ENCODE measurements around the gene CHAT.

The CHAT gene

DNA sequence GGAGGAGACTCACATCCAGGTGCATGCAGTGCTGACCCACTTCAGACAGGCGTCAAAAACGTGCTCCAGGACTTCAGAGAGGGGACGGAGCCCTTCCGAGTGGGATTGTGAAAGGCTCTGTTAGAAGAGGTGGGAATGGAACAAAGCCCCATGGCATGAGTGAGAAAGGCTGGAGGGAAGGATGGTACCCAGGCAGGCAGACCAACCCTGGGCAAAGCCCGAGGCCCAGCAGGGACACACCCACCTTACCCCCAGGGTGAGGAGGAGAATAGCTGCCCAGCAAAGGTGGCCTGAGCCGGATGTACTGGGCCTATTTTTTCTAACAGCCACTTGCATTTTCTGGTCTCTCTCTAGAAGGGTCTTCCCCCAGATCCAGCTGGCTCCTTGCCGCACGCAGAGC, 14.8 kb downstream of the CHAT start:
- no peak for DNase-seq

DNA sequence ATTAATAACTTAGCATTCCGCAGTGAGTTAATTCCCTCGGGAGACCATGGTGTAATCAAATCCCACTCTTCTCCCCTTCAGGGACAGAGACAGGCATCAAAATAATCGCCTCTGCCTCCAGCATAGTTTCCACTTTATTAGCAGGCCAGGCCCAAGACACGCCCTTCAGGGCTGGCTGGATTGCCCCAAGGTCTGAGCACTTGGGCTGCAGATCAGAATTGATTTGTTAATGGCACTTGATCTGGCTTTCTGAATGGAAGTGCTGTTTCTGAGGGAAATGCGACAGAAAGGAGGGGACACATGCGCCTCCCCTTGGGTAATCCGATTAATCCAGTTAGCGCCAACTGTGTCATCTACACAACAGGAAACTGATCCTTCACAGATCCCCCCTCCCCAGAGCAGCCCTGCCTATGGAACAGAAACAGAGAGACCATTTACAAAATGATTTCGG, 15.6 kb downstream of the CHAT start:
- DNase-seq, result no peak

GRCh38 chr10:49631975-49632374, 18.1 kb downstream of the CHAT start:
- no peak for DNase-seq

- DNase-seq, result no peak
Measured at GRCh38 chr10:49632406-49633317, 18.8 kb downstream of the CHAT start.

DNA sequence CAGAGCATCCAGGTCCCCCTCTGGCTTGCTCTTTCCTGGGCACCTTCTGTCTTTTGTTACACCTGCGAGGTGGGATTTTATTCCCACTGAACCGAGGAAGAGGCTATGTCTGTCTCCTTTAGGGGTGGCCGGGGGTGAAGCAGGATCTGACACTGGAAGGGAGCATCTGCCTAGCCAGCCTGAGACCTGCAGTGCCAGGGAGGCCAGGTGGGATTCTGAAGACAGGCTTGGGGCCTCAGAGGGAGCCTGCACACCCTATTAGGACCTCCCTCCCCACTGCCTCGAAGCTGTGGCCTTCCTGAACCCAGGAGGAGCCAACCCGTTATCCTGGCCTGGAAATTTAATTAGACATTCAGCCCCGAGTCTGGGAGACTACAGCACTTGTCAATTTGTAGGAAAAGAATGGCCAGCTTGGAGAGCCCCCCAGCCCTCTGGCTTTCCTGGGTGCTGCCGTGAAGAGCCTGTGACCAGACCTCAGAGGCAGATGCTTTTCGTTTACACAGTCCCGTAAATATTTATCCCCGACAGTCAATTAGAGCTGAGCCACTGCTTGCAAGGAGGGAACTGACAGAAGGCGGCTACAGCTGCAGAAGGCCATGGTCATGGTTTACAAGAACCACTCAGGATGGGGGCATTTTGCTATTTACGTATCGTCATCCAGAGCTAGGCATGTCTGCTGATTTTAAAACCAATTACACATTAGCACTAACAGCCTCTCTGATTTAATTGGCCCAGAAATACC, 19.7 kb downstream of the CHAT start:
- no peak for DNase-seq

DNA sequence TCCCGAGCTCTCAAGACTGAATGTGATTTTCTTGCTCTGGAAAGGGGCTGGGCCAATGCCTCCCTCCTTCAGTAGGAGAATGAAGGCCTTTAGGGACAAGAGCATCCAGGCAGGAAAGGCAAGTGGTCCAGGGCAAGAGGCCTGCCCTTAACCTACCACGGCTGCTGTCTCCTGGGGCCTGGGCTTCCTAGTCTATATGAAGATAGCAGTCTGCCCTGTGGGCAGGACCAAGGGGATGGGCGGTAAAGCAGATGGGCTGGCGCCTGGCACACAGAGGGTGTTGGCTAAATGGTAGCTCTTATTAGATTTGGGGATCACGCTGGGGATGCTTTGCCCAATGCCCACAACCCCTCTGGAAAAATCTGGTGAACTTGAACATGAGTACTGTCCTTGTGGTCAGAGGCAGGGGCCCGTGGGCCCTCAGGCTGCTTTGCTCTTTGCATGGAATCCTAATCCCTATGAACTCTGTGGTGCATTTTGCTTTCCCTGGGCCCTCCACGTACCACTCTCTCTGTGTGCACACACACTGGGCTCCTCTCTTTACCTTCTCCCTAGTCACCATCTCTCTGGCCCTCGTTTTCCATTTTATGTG, 20.3 kb downstream of the CHAT start:
- no peak for DNase-seq

DNA sequence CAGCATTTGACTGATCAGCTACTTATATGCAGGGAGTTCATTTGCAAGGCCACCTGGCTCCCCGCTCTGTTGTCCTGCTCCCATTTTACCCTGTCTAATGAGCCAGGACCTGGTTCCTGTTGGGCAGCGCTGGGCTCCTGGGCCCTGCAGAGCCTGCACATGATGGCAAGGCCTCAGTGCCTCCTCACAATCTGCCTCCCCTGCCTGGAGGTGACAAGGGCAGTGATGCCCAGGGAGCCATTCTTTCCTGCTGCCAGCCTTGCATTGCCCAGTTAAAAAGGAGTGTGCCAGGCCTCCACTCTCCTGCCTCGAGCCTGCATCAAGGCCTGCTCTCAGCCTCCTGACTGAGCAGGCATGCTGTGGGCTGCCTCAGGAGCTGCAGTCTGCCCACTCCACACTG, 28.5 kb downstream of the CHAT start:
- DNase-seq, result no peak

DNA sequence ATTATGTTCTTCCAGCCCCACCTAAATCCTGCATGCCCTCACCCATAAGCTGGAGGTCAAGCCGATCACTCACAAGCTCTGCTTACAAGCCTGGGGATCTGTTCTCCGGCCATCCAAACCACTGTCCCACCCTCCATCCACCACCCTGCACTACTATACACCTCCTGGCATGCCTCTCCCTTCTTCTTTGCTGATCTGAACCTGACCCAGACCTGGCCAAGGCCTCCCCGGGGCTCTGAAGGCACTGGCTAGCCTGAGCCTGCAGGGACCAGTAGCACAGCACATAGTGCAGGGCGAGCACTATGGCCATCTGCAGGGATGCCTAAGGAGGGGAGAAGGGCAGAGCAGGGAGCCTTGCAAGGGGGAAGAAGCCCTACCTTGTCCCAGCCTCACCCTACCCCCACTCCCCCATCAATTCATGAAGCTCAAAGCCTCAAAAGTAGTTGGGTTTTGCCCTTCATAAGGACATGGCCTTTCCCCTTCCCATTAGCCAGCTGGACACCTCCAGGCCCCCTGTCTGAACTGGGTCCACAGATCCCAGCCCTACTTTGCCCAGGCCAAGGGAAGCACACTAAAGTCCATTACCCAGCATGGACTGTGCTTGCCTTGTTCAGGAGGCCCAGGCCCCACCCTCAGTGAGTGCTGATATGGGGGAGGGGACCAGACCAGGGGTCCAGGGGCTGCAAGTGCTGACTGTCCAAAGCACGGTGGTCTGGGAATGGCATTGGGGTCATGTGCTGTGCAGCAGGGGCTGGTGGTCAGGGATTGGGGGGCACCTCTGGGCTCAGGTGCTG, 29.6 kb downstream of the CHAT start:
- DNase-seq, result no peak

GRCh38 chr10:49644035-49644646, 30.3 kb downstream of the CHAT start:
- no peak for DNase-seq

- DNase-seq, result no peak
Measured at GRCh38 chr10:49645417-49645816, 31.6 kb downstream of the CHAT start.

- DNase-seq, result no peak
Measured at GRCh38 chr10:49645871-49646870, 32.3 kb downstream of the CHAT start.

DNA sequence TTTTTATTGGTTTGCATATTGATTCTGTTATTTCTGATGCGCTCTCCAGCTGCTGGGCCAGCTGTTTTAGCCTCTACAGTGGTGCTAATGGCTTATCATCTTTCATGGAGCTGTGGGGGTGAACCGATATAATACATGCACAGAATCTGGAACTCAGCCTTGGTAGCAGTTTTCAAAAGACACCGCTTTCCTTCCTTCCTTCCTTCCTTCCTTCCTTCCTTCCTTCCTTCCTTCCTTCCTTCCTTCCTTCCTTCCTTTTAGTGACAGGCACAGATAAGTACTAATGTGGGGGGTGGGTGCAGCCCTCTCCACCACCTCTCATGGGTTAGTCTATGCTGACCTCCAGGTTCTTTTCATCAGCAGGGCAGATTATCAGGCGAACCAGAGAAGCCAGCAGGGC, 33.7 kb downstream of the CHAT start:
- no peak for DNase-seq

- no peak for DNase-seq
Measured at GRCh38 chr10:49647985-49648795, 34.4 kb downstream of the CHAT start.

DNA sequence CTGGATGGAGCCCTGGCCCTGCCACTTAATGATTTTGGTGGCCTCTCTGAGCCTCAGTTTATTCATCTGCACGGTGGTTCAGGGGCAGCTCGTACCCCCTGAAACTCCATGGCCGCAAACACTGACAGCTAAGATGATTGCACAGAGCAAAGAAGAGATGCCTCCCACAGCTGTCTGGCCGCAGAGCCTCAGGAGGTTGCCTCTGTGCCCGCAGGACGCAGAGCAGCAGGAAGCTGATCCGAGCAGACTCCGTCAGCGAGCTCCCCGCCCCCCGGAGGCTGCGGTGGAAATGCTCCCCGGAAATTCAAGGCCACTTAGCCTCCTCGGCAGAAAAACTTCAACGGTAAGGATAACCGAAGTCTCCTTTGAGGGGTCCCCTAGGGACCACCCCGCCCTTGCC, 35.5 kb downstream of the CHAT start:
- DNase-seq, result no peak

DNA sequence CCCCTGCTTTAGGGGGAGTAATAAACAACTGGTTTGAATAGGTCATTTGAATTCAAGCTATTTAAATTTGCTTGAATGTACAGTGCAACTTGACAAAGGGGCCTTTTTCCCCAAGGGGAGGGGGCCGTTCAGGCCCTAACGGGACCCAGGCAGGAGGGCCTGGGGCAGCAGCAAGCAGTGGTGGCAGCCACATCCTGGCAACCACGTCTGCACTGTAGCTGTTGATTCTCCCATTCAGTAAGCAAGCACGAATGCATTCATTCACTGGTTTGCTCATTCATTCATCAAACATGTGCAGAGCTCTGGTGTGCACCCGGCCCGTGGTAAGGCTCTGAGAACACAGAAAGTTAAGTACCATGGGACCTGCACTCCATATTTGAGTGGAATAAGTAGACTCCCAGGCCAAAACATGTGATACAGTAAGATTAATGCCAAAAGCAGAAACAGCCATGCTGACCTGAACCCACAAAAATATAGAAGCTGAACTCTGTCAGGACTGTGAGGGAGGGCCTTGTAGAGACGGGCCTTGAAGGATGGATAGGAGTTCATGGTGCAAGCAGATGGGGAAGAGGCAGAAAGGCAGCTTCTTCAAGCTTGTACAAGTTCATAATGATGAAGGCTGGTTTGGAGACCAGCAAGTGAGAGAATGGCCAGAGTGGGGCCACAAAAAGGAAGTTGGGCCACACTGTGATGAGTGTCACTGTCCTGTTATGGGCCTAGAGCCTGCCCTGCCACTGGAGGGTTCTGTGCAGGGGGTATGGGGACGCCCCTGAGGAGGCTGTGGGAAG, 36.3 kb downstream of the CHAT start:
- DNase-seq, result no peak

GRCh38 chr10:49650724-49651034, 36.8 kb downstream of the CHAT start:
- no peak for DNase-seq

GRCh38 chr10:49651039-49651835, 37.4 kb downstream of the CHAT start:
- no peak for DNase-seq

All from amygdala (tissue), 56 donors.